A673 (cell line): ENCODE results near the gene LGALS13. TPM values are rescaled to one million over a fixed set of nuclear protein-coding genes. Genes with fewer than 3 reads are reported as not detected.

Experiments
- BruUV-seq: library from RNA; stranded (reverse); fragments of 400-500 nt; replicated peaks from 2 replicates; lab custom pipeline; 2021; lab: Mats Ljungman, UMichigan
- CTCF ChIA-PET: fragments of 300-600 bp; sonication (Branson Sonifier 250); formaldehyde crosslinking; loops from one replicate; lab custom pipeline; 2022; ENCODE audit warnings: antibody characterized with exemption; lab: Charles Lee
- POLR2A ChIA-PET: fragments of 300-600 bp; sonication (Branson Sonifier 250); formaldehyde crosslinking; loops from one replicate; lab custom pipeline; 2022; ENCODE audit warnings: antibody characterized with exemption; ENCODE audit not compliant: low non-redundant PET; lab: Charles Lee
- DNase-seq: peaks from one replicate; pipeline ENCODE4 v3.0.0-alpha.2; 2015; ENCODE audit warnings: low spot score
- H3K27ac ChIP-seq: fragments of 200-600 bp; sonication (generic); 2 replicates; pipeline ENCODE4 v1.5.1; 2016; ENCODE audit warnings: mixed run types, low read depth, mild to moderate bottlenecking, mixed read lengths, antibody characterized with exemption, low read length; ENCODE audit not compliant: poor library complexity, severe bottlenecking
- H3K27me3 ChIP-seq: fragments of 200-600 bp; sonication (generic); replicated peaks from 2 replicates; pipeline ENCODE4 v1.6.1; 2017; ENCODE audit warnings: mixed run types, low read depth, mild to moderate bottlenecking, mixed read lengths, antibody characterized with exemption, low read length; ENCODE audit not compliant: insufficient read depth, poor library complexity
- H3K36me3 ChIP-seq: fragments of 200-600 bp; sonication (generic); 2 replicates; pipeline ENCODE4 v1.6.1; 2016; ENCODE audit warnings: mixed run types, mild to moderate bottlenecking, mixed read lengths, antibody characterized with exemption, low read length; ENCODE audit not compliant: insufficient read depth, poor library complexity, severe bottlenecking
- H3K4me1 ChIP-seq: fragments of 200-600 bp; sonication (generic); 2 replicates; pipeline ENCODE4 v1.6.1; 2017; ENCODE audit warnings: mixed run types, mild to moderate bottlenecking, mixed read lengths, antibody characterized with exemption, low read length; ENCODE audit not compliant: insufficient read depth, poor library complexity, severe bottlenecking
- H3K4me3 ChIP-seq: fragments of 200-600 bp; sonication (generic); 2 replicates; pipeline ENCODE4 v1.5.1; 2016; ENCODE audit warnings: low read depth, mixed run types, mild to moderate bottlenecking, mixed read lengths, low read length; ENCODE audit not compliant: poor library complexity, severe bottlenecking
- H3K9me3 ChIP-seq: fragments of 200-600 bp; sonication (generic); 2 replicates; pipeline ENCODE4 v1.6.1; 2016; ENCODE audit warnings: mixed run types, low read depth, mild to moderate bottlenecking, mixed read lengths, antibody characterized with exemption, low read length; ENCODE audit not compliant: poor library complexity, severe bottlenecking
- EZH2 ChIP-seq: fragments of 200-600 bp; sonication (generic); IDR thresholded peaks from 2 replicates; pipeline ENCODE4 v1.6.1; 2017; ENCODE audit warnings: borderline replicate concordance, low read depth, mild to moderate bottlenecking, mixed read lengths, antibody characterized with exemption, low read length; ENCODE audit not compliant: poor library complexity, severe bottlenecking
- intact Hi-C: fragments of 100-400 bp; cut with micrococcal nuclease; formaldehyde crosslinking; loops from one replicate; pipeline ENCODE4 v1.10.0; 2022; ENCODE audit not compliant: unreplicated experiment
- total RNA-seq: library from RNA; stranded (reverse); gene quantifications from 2 replicates; pipeline ENCODE4 v1.2.3, GENCODE V29; 2021
- TF ChIP-seq, protein P1 (sequence below): fragments of 300-800, 200-600 bp; sonication (generic); conservative IDR thresholded peaks from 2 replicates; pipeline ENCODE4 v1.5.1; 2017; ENCODE audit warnings: low read depth, mild to moderate bottlenecking, antibody characterized with exemption, low read length, moderate library complexity, mixed read lengths

LGALS13 gene
- total RNA-seq, 1 experiment from 2014 or later = not detected

DNA sequence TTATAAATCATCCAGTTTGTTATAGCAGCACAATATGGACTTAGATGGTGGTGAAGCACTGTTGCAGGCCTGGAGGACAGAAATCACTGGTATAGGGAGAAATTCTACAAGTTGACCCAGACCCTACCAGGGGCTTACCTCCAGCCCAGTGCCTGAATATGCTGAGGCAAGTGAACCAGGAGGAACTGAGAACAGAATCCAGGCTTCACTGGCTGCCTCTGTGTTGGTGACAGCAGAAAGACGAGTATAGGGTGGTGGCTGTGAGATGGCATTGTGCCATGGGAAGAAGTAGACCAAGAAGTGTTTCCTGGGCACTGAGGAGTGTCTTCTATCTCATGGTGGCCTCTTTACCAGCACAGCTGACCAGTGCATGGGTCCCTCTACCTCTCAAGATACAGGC is 46.4 kb upstream of the LGALS13 start:
- intact Hi-C loops = no loop called here
- H3K9me3 ChIP-seq = no peaks in the 10 kb centered on the region
- H3K27ac ChIP-seq = no peak overlapping the region
- ChIA-PET CTCF (no interaction called here), POLR2A (no interaction called here)
- DNase-seq = no peak
- no TSS peak for BruUV-seq
- TF ChIP-seq, protein P1, sequence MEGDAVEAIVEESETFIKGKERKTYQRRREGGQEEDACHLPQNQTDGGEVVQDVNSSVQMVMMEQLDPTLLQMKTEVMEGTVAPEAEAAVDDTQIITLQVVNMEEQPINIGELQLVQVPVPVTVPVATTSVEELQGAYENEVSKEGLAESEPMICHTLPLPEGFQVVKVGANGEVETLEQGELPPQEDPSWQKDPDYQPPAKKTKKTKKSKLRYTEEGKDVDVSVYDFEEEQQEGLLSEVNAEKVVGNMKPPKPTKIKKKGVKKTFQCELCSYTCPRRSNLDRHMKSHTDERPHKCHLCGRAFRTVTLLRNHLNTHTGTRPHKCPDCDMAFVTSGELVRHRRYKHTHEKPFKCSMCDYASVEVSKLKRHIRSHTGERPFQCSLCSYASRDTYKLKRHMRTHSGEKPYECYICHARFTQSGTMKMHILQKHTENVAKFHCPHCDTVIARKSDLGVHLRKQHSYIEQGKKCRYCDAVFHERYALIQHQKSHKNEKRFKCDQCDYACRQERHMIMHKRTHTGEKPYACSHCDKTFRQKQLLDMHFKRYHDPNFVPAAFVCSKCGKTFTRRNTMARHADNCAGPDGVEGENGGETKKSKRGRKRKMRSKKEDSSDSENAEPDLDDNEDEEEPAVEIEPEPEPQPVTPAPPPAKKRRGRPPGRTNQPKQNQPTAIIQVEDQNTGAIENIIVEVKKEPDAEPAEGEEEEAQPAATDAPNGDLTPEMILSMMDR = no peak
- TF ChIP-seq EZH2 = no peak
- no peak overlapping the region for H3K4me3 ChIP-seq
- no peaks in the 10 kb centered on the region for H3K4me1 ChIP-seq
- H3K36me3 ChIP-seq = no peaks in the 10 kb centered on the region
- peaks cover 14% of the 10 kb centered on the region for H3K27me3 ChIP-seq

DNA sequence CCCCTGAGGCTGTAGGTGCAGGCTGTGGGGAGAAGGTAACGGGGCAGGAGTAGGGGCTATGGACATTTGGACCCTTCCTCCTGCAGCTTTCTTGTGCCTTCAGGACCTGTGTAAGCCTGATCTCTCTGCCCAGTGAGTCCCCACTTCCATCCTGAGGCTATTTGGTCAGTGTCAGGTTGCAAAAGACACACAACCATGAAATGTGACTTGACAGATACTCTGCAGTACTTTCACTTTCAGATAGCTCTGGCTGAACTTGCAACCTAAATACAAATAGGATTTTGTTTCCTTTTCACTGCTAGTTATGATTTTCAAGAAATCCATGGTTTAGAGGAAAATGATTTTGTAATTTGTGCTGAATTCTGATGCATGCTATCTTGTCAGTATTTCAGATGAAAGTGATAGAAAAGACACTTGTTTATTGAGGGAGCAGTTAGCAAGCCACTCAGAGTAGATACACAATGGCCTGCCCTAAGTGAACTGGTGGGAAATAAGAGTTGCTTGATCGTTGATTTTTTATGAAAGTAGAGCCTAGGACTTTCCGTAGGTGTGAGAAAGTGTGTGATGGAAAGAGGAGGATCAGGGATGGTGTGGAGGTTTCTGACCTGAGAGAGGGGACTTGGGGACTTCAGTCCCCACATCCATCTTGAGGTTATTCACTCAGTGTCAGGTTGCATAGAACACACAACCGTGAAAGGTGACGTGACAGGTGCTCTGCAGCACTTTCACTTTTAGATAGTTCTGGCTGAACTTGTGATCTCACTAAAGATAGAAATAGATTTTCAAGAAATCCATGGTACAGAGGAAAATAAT is 44.3 kb upstream of the LGALS13 start:
- Histone ChIP-seq H3K9me3 (no peaks in the 10 kb centered on the region), H3K36me3 (no peaks in the 10 kb centered on the region), H3K4me1 (no peaks in the 10 kb centered on the region), H3K27me3 (peaks cover 25% of the 10 kb centered on the region), H3K4me3 (peak overlapping the region; percentile 8), H3K27ac (no peak overlapping the region)
- DNase-seq = no peak
- no peak for TF ChIP-seq EZH2
- TF ChIP-seq, protein P1 = no peak
- intact Hi-C loops = no loop called here
- CTCF ChIA-PET = no interaction called here
- no TSS peak for BruUV-seq
- POLR2A ChIA-PET = no interaction called here

DNA sequence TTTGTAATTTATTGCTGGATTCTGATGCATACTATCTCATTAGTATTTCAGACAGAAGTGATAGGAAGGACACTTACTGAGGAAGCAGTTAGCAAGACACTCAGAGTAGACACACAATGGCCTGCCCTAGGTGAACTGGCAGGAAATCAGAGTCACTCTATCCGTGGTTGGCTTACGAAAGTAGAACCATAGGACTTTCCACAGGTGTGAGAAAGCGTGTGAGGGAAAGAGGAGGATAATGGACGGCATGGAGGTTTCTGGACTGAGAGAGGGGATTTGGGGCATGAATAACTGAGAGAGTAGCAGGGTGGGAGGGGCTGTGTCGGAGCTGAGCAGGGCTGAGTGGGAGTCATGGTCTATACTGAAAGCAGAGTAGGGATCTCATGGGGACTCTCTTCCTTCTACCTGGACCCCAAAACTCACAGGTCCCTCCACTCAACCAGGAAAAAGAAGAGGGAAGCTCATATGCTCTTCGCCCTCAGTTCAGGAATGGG is 43.7 kb upstream of the LGALS13 start:
- H3K27ac ChIP-seq = no peak overlapping the region
- no TSS peak for BruUV-seq
- H3K27me3 ChIP-seq = peaks cover 23% of the 10 kb centered on the region
- H3K9me3 ChIP-seq = no peaks in the 10 kb centered on the region
- ChIA-PET POLR2A (no interaction called here), CTCF (interaction anchor here (0.6 kb wide), 1 partner anchor 490 kb away, joined by 9 read pairs; no protein-coding TSS in a partner anchor)
- no peaks in the 10 kb centered on the region for H3K36me3 ChIP-seq
- no peaks in the 10 kb centered on the region for H3K4me1 ChIP-seq
- H3K4me3 ChIP-seq = no peak overlapping the region
- intact Hi-C loops = no loop called here
- no peak for DNase-seq
- TF ChIP-seq, protein P1 = no peak
- no peak for TF ChIP-seq EZH2
